GM12878 (cell line): Measurements from ENCODE around the gene SARDH.

ENCODE experiments used
- CEBPB ChIP-seq, 2 experiments: fragments of 150-350 bp in 1 of 2; IDR thresholded peaks; 2 replicates each; pipeline ENCODE4 v1.6.1; 2012 to 2014; ENCODE audit warnings: low read depth in 2 of 2, low read length in 2 of 2, borderline replicate concordance in 1 of 2, inconsistent platforms in 1 of 2
- CTCF ChIP-seq, 3 experiments: IDR thresholded peaks in 2 of 3; conservative IDR thresholded peaks in 1 of 3; 2 replicates each; pipeline ENCODE4 v1.5.1; 2011; ENCODE audit warnings: low read depth in 3 of 3, low read length in 3 of 3, mild to moderate bottlenecking in 3 of 3, control low read depth in 2 of 3, moderate library complexity in 2 of 3, inconsistent platforms in 1 of 3, mixed read lengths in 1 of 3; ENCODE audit not compliant: control insufficient read depth in 2 of 3, insufficient read depth in 1 of 3; ENCODE audit errors: extremely low read depth in 1 of 3
- HDAC2 ChIP-seq: fragments of 200-600 bp; sonication (generic); IDR thresholded peaks from 2 replicates; pipeline ENCODE4 v1.6.1; 2017
- MAX ChIP-seq: IDR thresholded peaks from 2 replicates; pipeline ENCODE4 v1.6.1; 2012; ENCODE audit warnings: low read depth, low read length, improper control_type of control experiment
- RAD21 ChIP-seq: IDR thresholded peaks from 2 replicates; pipeline ENCODE4 v1.6.1; 2011; ENCODE audit warnings: mild to moderate bottlenecking, low read depth, low read length, moderate library complexity; ENCODE audit not compliant: insufficient read depth
- RCOR1 ChIP-seq: conservative IDR thresholded peaks from 2 replicates; pipeline ENCODE4 v1.6.1; 2012; ENCODE audit warnings: low read depth, low read length, improper control_type of control experiment
- SRF ChIP-seq, 2 experiments: IDR thresholded peaks; 2 replicates each; pipeline ENCODE4 v1.6.1; 2011; ENCODE audit warnings: low read depth in 2 of 2, low read length in 2 of 2, mild to moderate bottlenecking in 1 of 2, moderate library complexity in 1 of 2
- YY1 ChIP-seq: IDR thresholded peaks from 2 replicates; pipeline ENCODE4 v1.6.1; 2011; ENCODE audit warnings: low read depth, mild to moderate bottlenecking, low read length
- ZBTB33 ChIP-seq: fragments of 450-650 bp; IDR thresholded peaks from 2 replicates; pipeline ENCODE4 v1.6.1; 2017; ENCODE audit warnings: mild to moderate bottlenecking
- ZZZ3 ChIP-seq: IDR thresholded peaks from 2 replicates; pipeline ENCODE4 v1.6.1; 2011; ENCODE audit warnings: low read depth; ENCODE audit not compliant: control insufficient read depth, insufficient read length

- TF ChIP-seq ZBTB33 (no peak), RAD21 (no peak), SRF (IDR thresholded peaks at IDR 0.05; ENCODE audit: low read depth in 2 of 2, low read length in 2 of 2) (no peak), ZZZ3 (no peak), HDAC2 (no peak), RCOR1 (no peak), CTCF (IDR thresholded peaks at IDR 0.05 in 2 of 3, conservative IDR thresholded peaks at IDR 0.05 in 1 of 3; ENCODE audit: control insufficient read depth in 2 of 3, extremely low read depth in 1 of 3, insufficient read depth in 1 of 3, low read depth in 3 of 3, low read length in 3 of 3) (no peak), MAX (no peak), YY1 (no peak), CEBPB (IDR thresholded peaks at IDR 0.05; ENCODE audit: borderline replicate concordance in 1 of 2, low read depth in 2 of 2, low read length in 2 of 2) (no peak)
Observed at GRCh38 chr9:133684121-133684935, 53.8 kb downstream of the SARDH start.
